HepG2 (cell line): Measurements from ENCODE around the gene ATP1A2. TPM values are rescaled to one million over a fixed set of nuclear protein-coding genes. Genes with fewer than 3 reads are reported as not detected.

Source experiments
- ATAD3A ChIP-seq: sonication (generic); formaldehyde crosslinking; IDR thresholded peaks from 2 replicates; pipeline ENCODE4 v1.4.0; 2020; ENCODE audit warnings: missing genetic modification reagents
- BCL6 ChIP-seq: IDR thresholded peaks from 2 replicates; pipeline ENCODE4 v1.6.1; 2016; ENCODE audit warnings: missing genetic modification reagents, missing compliant biosample characterization
- HIVEP1 ChIP-seq: sonication (generic); formaldehyde crosslinking; IDR thresholded peaks from 2 replicates; pipeline ENCODE4 v1.4.0; 2020; ENCODE audit warnings: mild to moderate bottlenecking, missing genetic modification reagents
- MAFG ChIP-seq: sonication (generic); formaldehyde crosslinking; IDR thresholded peaks from 2 replicates; pipeline ENCODE4 v1.5.1; 2020; ENCODE audit warnings: mild to moderate bottlenecking, missing genetic modification reagents
- THYN1 ChIP-seq: sonication (generic); formaldehyde crosslinking; IDR thresholded peaks from 2 replicates; pipeline ENCODE4 v1.8.1; 2023; ENCODE audit warnings: low read depth, mild to moderate bottlenecking, moderate library complexity, missing genetic modification reagents, borderline replicate concordance
- ZBTB10 ChIP-seq: sonication (generic); formaldehyde crosslinking; IDR thresholded peaks from 2 replicates; pipeline ENCODE4 v1.4.0; 2020; ENCODE audit warnings: missing genetic modification reagents, borderline replicate concordance
- ZBTB39 ChIP-seq: sonication (generic); formaldehyde crosslinking; IDR thresholded peaks from 2 replicates; pipeline ENCODE4 v1.5.0; 2020; ENCODE audit warnings: missing genetic modification reagents
- ZBTB4 ChIP-seq: sonication (generic); formaldehyde crosslinking; IDR thresholded peaks from 2 replicates; pipeline ENCODE4 v1.4.0; 2020; ENCODE audit warnings: missing genetic modification reagents, mild to moderate bottlenecking, borderline replicate concordance
- ZFYVE20 ChIP-seq: sonication (generic); formaldehyde crosslinking; IDR thresholded peaks from 2 replicates; pipeline ENCODE4 v1.8.0; 2023; ENCODE audit warnings: low read depth, mild to moderate bottlenecking, moderate library complexity, missing genetic modification reagents, borderline replicate concordance
- ZNF331 ChIP-seq: sonication (generic); formaldehyde crosslinking; IDR thresholded peaks from 2 replicates; pipeline ENCODE4 v1.4.0; 2020; ENCODE audit warnings: missing genetic modification reagents
- ZNF33B ChIP-seq: sonication (generic); formaldehyde crosslinking; IDR thresholded peaks from 2 replicates; pipeline ENCODE4 v1.5.1; 2020; ENCODE audit warnings: mild to moderate bottlenecking, missing genetic modification reagents
- polyA plus RNA-seq, 8 experiments: library from polyadenylated mRNA; depleted of rRNA in 3 of 8; stranded (reverse) in 7 of 8; unstranded in 1 of 8; fragments of >200 nt; fragmentation: Illumina TruSeq in 4 of 8; extraction: Trizol in 4 of 8; gene quantifications; 2 replicates each; pipeline versions ENCODE4 v1.2.1 to v1.2.3, GENCODE V29; 2011 to 2016; ENCODE audit warnings: low read depth in 4 of 8, missing spikeins in 1 of 8, mixed read lengths in 1 of 8; ENCODE audit not compliant: insufficient read depth in 1 of 8
- total RNA-seq, 5 experiments: library from RNA; depleted of rRNA; stranded (reverse); fragments of >200 nt; fragmentation: Illumina TruSeq; extraction: Trizol; gene quantifications; 2 replicates each; pipeline ENCODE4 v1.2.3, GENCODE V29; 2016; ENCODE audit warnings: low read depth in 1 of 5
- TF ChIP-seq, protein P1 (sequence below): sonication (generic); formaldehyde crosslinking; IDR thresholded peaks from 2 replicates; pipeline ENCODE4 v1.5.1; 2020; ENCODE audit warnings: missing genetic modification reagents, mild to moderate bottlenecking, borderline replicate concordance
- TF ChIP-seq, protein P2 (sequence below): IDR thresholded peaks from 2 replicates; pipeline ENCODE4 v1.6.1; 2016; ENCODE audit warnings: mild to moderate bottlenecking, missing biosample characterization, missing genetic modification reagents
- TF ChIP-seq, protein P3 (sequence below): fragments of 450-650 bp; IDR thresholded peaks from 2 replicates; pipeline ENCODE4 v1.6.1; 2016

ATP1A2 gene
- total and polyA plus RNA-seq, 2 of the 13 experiments (the other 11 are each of a cell fraction or from before 2014, with no cell fraction given): 0.16 TPM; not detected in 1

- TF ChIP-seq, protein P1, sequence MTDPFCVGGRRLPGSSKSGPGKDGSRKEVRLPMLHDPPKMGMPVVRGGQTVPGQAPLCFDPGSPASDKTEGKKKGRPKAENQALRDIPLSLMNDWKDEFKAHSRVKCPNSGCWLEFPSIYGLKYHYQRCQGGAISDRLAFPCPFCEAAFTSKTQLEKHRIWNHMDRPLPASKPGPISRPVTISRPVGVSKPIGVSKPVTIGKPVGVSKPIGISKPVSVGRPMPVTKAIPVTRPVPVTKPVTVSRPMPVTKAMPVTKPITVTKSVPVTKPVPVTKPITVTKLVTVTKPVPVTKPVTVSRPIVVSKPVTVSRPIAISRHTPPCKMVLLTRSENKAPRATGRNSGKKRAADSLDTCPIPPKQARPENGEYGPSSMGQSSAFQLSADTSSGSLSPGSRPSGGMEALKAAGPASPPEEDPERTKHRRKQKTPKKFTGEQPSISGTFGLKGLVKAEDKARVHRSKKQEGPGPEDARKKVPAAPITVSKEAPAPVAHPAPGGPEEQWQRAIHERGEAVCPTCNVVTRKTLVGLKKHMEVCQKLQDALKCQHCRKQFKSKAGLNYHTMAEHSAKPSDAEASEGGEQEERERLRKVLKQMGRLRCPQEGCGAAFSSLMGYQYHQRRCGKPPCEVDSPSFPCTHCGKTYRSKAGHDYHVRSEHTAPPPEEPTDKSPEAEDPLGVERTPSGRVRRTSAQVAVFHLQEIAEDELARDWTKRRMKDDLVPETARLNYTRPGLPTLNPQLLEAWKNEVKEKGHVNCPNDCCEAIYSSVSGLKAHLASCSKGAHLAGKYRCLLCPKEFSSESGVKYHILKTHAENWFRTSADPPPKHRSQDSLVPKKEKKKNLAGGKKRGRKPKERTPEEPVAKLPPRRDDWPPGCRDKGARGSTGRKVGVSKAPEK: peak; percentile 92; the same call in 1 of the 2 replicates
- TF ChIP-seq THYN1 (CRISPR knock-in tag) (no peak), ZBTB39 (CRISPR knock-in tag) (no peak), MAFG (CRISPR knock-in tag) (no peak), ZNF331 (no peak), BCL6 (CRISPR knock-in tag) (no peak), ZBTB10 (no peak), ZFYVE20 (no peak), HIVEP1 (CRISPR knock-in tag) (no peak), ATAD3A (CRISPR knock-in tag) (no peak), ZNF33B (CRISPR knock-in tag) (no peak), ZBTB4 (CRISPR knock-in tag) (no peak)
- TF ChIP-seq, protein P2, sequence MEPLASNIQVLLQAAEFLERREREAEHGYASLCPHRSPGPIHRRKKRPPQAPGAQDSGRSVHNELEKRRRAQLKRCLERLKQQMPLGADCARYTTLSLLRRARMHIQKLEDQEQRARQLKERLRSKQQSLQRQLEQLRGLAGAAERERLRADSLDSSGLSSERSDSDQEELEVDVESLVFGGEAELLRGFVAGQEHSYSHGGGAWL (CRISPR knock-in tag): no peak
- TF ChIP-seq, protein P3, sequence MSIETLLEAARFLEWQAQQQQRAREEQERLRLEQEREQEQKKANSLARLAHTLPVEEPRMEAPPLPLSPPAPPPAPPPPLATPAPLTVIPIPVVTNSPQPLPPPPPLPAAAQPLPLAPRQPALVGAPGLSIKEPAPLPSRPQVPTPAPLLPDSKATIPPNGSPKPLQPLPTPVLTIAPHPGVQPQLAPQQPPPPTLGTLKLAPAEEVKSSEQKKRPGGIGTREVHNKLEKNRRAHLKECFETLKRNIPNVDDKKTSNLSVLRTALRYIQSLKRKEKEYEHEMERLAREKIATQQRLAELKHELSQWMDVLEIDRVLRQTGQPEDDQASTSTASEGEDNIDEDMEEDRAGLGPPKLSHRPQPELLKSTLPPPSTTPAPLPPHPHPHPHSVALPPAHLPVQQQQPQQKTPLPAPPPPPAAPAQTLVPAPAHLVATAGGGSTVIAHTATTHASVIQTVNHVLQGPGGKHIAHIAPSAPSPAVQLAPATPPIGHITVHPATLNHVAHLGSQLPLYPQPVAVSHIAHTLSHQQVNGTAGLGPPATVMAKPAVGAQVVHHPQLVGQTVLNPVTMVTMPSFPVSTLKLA: no peak
Measured at GRCh38 chr1:160070243-160071163, 45.1 kb upstream of the ATP1A2 start (continued).
